IPS-NIHi7 (cell line): Measurements from ENCODE around the gene SIRPB2.

Experiments used
- DNase-seq: peaks from one replicate; pipeline ENCODE4 v3.0.0; 2012; ENCODE audit warnings: mixed read lengths; ENCODE audit errors: extremely low spot score

Gene SIRPB2

GRCh38 chr20:1471242-1471641 lies 20.0 kb downstream of the SIRPB2 start:
- DNase-seq, result no peak

- DNase-seq, result peak; percentile 74
Measured at GRCh38 chr20:1469925-1470571, 21.2 kb downstream of the SIRPB2 start.

- no peak for DNase-seq
Measured at GRCh38 chr20:1469306-1469905, 21.8 kb downstream of the SIRPB2 start.

- no peak for DNase-seq
Measured at GRCh38 chr20:1468117-1468624, 23.0 kb downstream of the SIRPB2 start.

- no peak for DNase-seq
Measured at GRCh38 chr20:1467355-1468116, 23.7 kb downstream of the SIRPB2 start.

GRCh38 chr20:1467082-1467354 lies 24.2 kb downstream of the SIRPB2 start:
- DNase-seq, result no peak

- peak; percentile 98 for DNase-seq
Measured at GRCh38 chr20:1466211-1467081, 24.8 kb downstream of the SIRPB2 start, which contains the start of gene NSFL1C. Gene NSFL1C, minus strand, starts transcription at chr20:1466849. Its CDS starts 25 bp downstream, at chr20:1466824.

- no peak for DNase-seq
Measured at GRCh38 chr20:1465470-1466210, 25.6 kb downstream of the SIRPB2 start.

- no peak for DNase-seq
Measured at GRCh38 chr20:1463971-1464570, 27.1 kb downstream of the SIRPB2 start.

- DNase-seq, result no peak
Measured at GRCh38 chr20:1462834-1463233, 28.4 kb downstream of the SIRPB2 start.

- DNase-seq, result no peak
Measured at GRCh38 chr20:1462001-1462400, 29.2 kb downstream of the SIRPB2 start.

GRCh38 chr20:1460275-1460674 lies 30.9 kb downstream of the SIRPB2 start:
- DNase-seq, result no peak

GRCh38 chr20:1457992-1458391 lies 33.2 kb downstream of the SIRPB2 start:
- DNase-seq, result no peak

GRCh38 chr20:1456300-1456699 lies 34.9 kb downstream of the SIRPB2 start:
- no peak for DNase-seq

- DNase-seq, result no peak
Measured at GRCh38 chr20:1450926-1451491, 40.2 kb downstream of the SIRPB2 start.

- no peak for DNase-seq
Measured at GRCh38 chr20:1449370-1449769, 41.9 kb downstream of the SIRPB2 start.

- no peak for DNase-seq
Measured at GRCh38 chr20:1448081-1448620, 43.1 kb downstream of the SIRPB2 start.

GRCh38 chr20:1446536-1446935 lies 44.7 kb downstream of the SIRPB2 start:
- DNase-seq, result no peak

- no peak for DNase-seq
Measured at GRCh38 chr20:1443085-1443484, 48.1 kb downstream of the SIRPB2 start.

GRCh38 chr20:1442304-1442703 lies 48.9 kb downstream of the SIRPB2 start:
- no peak for DNase-seq
